Activated CD8-positive, alpha-beta memory T cell treated with anti-CD3 and anti-CD28 coated beads for 48 hours (primary cell): Measurements from ENCODE around the gene SLC66A2.

ENCODE experiments used
- DNase-seq, 3 experiments: peaks; one replicate each; pipeline ENCODE4 v3.0.0-alpha.2; 2020; ENCODE audit warnings: low read depth in 2 of 3, low spot score in 2 of 3

Gene SLC66A2

GRCh38 chr18:79952456-79952995 is 1.1 kb upstream of the SLC66A2 start:
- no peak for DNase-seq

DNA sequence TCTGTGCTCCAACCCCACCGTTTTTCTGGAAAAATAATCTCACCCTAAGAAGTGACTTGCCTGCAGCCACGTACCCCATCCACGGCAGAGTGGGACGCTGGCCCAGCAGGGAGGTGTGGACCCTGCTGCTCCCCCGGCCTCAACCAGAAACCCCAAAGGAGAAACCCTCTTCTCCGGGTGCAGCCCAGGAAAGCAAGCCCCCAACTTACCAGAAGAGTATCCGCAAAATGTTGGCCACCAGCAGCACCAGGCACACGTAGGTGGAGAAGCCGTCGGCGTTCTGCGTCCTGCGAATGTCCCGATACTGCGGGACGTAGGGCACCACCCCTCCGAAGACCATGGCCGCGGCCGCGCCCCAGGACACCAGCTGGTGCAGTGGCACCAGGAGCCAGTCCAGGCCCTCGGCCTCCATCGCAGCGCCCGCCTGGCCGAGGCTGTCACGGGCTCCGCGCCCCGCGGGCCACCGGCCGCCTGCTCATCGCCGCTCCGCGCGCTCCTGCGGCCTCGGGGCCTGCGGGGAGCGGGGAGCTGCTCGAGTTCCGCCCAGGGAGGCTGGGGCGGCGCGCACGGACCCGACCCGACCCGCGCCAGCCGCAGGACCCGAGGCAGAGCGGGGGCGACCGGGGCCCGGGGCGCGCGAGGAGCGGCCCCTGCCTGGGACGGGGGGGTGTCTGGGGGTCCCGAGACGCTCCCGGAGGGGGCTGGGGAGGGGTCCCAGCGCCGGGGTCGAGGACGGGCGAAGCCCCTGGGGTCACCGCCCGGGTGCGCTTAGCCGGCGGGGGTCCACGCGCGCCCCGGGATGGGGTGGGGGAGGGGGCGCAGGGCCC is 725 bp downstream of the SLC66A2 start:
- no peak for DNase-seq

DNA sequence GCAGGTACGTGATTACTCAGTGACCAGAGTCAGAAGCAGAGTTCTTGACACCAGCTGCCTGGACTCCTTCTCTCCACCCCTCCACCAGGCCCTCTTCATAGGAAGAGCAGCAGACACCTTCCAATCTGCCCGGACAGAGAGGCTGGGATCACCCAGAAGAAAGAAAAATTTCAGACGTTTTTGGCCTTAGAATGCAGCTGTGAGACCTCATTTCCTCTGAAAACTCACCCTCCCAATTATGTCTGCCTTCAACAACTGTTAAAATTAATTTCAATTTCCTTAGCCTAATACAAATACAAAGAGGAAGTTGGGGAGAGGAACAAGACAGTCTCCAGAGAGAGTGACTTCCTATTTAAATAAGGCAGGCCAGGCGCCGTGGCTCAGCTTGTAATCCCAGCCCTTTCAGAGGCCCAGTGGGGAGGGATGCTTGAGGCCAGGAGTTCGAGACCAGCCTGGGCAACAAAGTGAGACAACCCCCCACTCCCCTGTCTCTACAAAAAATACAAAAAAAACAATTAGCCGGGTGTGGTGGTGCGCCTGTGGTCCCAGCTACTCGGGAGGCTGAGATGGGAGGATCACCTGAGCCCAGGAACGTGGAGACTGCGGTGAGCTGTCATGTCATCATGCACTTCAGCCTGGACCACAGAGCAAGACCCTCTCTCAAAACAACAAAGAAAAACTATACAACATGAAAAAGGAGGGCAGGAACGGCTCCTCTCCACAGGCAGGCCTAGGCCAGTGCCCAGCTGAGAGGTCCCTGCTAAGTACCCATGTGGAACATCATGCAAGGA is 1.6 kb downstream of the SLC66A2 start:
- DNase-seq, result no peak

- no peak for DNase-seq
Observed at GRCh38 chr18:79948719-79949411, 2.6 kb downstream of the SLC66A2 start.

GRCh38 chr18:79947881-79948610 is 3.4 kb downstream of the SLC66A2 start:
- no peak for DNase-seq

DNA sequence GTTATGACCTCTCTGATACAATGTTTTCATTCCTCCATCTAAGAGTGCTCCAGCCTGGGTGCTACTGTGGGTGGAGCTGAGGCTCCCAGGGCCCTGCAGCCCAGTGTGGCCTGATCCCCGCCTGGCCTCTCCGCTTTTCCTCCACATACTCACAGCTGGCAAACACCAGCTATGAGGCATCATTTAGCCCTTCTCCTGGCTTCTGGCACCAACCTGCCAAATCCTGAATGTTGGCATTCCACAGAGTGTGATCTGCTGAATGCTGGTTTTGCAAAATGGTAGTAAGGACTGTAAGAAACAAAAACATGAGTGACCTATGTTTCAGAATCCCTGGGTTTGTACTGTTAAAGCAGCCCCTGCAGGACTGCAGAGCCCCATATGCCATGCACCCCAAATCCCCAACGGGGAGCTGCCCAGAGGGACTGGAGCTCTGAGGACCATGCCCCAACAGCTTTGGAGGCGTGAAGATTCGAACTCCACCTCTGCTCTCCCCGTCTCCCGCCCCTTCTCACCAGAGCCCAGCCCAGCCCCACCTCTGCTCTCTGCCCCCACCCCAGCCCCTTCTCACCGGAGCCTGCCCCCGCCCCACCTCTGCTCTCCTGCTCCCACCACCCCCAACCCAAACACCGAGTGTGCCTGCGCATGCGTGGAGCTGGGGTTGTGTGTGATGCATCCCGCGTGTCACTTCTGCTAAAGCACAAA is 4.2 kb downstream of the SLC66A2 start:
- no peak for DNase-seq

- DNase-seq, result no peak
Observed at GRCh38 chr18:79945118-79946042, 6.1 kb downstream of the SLC66A2 start.

DNA sequence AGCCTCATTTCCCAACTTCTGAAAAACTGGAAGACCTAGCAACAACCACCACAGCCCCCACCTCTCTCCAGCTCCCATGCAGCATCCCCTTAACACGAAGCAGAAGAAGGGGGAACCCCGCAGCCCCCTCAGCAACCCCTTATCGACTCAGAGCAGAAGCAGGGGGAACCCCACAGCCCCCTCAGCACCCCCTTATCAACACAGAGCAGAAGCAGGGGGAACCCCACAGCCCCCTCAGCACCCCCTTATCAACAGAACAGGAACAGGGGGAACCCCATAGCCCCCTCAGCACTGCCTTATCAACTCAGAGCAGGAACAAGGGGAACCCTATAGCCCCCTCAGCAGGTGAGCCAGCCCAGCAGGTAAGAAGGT is 6.7 kb downstream of the SLC66A2 start:
- DNase-seq, result no peak

DNA sequence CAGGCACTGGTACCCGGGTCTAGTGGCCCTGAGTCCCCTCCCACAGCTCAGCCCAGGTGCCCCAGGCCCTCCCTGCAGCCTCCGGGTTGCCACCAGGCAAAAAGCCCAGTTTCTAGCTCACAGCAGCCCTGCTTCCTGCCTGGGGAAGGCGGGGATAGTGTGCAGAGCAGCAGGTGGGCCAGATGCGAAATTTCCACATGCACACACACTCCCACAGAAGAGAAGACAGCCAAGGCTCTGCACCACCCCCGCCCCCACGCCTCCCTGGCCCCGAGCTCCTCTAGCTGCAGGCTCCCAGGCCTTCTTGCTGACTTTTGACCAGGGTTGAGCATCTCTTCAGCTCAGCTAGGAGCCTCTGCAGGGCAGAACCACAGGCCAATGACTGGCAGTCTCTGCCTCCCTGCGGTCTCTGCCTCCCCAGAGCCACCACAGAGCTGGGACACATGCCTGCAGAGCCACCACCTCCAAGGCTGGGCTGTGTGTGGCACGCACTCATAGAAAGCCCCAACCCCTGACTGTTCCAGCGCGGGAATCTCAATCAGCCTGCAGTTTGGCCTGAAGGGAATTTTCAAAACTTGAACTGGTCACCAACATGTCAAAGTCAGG is 7.2 kb downstream of the SLC66A2 start:
- DNase-seq, result no peak

DNA sequence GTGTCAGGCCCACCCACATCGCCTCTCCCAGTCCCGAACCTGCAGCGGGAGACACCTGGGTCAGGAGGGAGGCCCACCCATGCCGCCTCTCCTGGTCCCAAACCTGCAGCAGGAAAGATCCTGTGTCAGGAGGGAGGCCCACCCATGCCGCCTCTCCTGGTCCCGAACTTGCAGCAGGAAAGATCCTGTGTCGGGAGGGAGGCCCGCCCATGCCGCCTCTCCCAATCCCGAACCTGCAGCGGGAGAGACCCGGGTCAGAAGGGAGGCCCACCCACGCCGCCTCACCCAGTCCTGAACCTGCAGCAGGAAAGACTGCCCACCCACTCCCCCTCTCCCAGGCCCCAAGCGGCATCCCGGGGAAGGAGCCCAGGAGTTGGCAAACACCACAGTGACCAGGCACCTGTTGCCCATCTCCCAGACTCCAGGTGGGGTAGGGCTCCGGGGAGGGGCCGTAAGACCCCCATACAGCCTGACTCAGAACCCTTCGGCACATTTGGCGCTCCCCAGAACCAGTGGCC is 7.8 kb downstream of the SLC66A2 start:
- no peak for DNase-seq

DNA sequence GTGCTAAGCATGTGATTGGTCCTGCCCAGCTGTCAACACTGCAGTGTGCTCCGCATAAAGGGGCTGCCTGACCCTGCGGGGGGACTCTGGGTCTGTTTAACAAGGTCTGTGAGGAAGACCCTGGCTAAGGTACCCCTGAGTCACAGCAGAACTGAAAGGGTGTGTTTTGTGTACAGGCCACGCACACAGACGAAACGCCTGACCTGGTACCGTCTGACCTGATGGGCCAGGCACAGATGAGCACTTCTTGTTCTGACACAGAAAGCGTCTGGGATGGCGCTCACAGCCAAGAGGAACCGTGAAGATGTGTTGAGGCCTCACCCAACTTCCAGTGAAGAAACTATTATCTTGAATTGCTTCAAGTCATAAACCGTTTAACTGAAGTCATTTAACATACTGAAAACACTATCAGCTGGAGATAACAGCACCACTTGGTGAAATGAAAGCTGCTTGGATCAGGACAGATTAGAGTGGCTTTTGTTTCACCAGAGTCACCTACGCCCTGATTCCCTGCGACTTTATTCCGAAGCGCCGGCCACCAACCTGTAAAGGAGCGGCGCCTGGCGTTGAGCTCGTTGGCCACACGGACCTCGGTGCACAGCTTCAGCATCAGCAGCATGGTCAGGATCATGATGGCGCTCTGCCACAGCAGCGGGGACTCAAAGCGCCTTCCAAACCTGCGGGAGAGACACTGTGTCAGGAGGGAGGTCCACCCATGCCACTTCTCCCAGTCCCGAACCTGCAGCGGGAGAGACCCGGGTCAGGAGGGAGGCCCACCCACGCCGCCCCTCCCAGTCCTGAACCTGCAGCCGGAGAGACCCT is 8.5 kb downstream of the SLC66A2 start:
- DNase-seq, result no peak

GRCh38 chr18:79942211-79942610 is 9.2 kb downstream of the SLC66A2 start:
- DNase-seq, result no peak

GRCh38 chr18:79941473-79942119 is 9.9 kb downstream of the SLC66A2 start:
- no peak for DNase-seq

- DNase-seq, result no peak
Observed at GRCh38 chr18:79940814-79941472, 10.5 kb downstream of the SLC66A2 start.

DNA sequence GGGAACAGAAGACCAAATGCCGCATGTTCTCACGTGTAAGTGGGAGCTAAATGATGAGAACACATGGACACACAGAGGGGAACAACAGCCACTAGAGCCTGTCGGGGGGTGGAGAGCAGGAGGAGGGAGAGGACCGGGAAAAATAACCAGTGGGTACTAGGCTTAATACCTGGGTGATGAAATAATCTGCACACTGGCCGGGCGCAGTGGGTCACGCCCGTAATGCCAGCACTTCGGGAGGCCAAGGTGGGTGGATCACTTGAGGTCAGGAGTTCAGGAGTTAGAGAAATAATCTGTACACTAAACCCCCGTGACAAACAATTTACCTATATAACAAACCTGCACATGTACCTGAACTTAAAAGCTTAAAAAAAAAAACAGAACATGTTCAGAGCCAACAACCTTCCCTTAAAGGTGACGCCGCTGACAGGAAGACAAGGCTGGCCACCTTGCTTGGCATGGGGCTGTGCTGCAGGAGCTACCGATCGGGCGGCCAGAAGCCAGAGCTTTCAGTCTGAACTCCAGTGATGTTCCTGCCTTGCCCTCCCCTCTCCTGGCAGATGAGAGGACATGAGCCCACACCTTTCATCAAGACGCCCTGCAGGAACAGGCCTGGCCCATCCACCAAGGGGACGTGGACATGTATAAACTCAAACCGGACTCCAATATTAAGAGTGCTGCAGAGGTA is 11.2 kb downstream of the SLC66A2 start:
- DNase-seq, result no peak

- no peak for DNase-seq
Observed at GRCh38 chr18:79939096-79939495, 12.4 kb downstream of the SLC66A2 start.
